DOHH2 (cell line): ENCODE data around the gene ZNF45.

Experiments used
- H3F3A ChIP-seq: fragments of 200-600 bp; sonication (generic), shearing (Covaris generic); 2 replicates; pipeline ENCODE4 v1.6.0; 2016; ENCODE audit warnings: antibody characterized with exemption, mild to moderate bottlenecking; ENCODE audit not compliant: control insufficient read depth, insufficient read depth
- H3K27ac ChIP-seq: fragments of 200-600 bp; sonication (generic); 2 replicates; pipeline ENCODE4 v1.5.1; 2014; ENCODE audit warnings: low read depth, mild to moderate bottlenecking, low read length, moderate library complexity
- H3K27me3 ChIP-seq: fragments of 200-600 bp; sonication (generic); 2 replicates; pipeline ENCODE4 v1.6.1; 2014; ENCODE audit warnings: mild to moderate bottlenecking, low read length, mixed read lengths; ENCODE audit not compliant: control insufficient read depth
- H3K36me3 ChIP-seq: fragments of 200-600 bp; sonication (generic); 2 replicates; pipeline ENCODE4 v1.6.1; 2014; ENCODE audit warnings: mild to moderate bottlenecking, low read length, moderate library complexity, mixed read lengths; ENCODE audit not compliant: control insufficient read depth
- H3K4me1 ChIP-seq: fragments of 200-600 bp; sonication (generic); 2 replicates; pipeline ENCODE4 v1.6.1; 2014; ENCODE audit warnings: mild to moderate bottlenecking, low read length, mixed read lengths; ENCODE audit not compliant: control insufficient read depth
- H3K4me2 ChIP-seq: fragments of 200-600 bp; sonication (generic); 2 replicates; pipeline ENCODE4 v1.6.0; 2014; ENCODE audit warnings: mild to moderate bottlenecking, low read length, moderate library complexity
- H3K4me3 ChIP-seq: fragments of 200-600 bp; sonication (generic); 2 replicates; pipeline ENCODE4 v1.5.1; 2014; ENCODE audit warnings: mild to moderate bottlenecking, low read length, mixed read lengths
- H3K79me2 ChIP-seq: fragments of 200-600 bp; sonication (generic); 2 replicates; pipeline ENCODE4 v1.6.1; 2014; ENCODE audit warnings: mild to moderate bottlenecking, low read length, mixed read lengths; ENCODE audit not compliant: control insufficient read depth
- H3K9me2 ChIP-seq: fragments of 200-600 bp; sonication (generic); replicated peaks from 2 replicates; pipeline ENCODE4 v1.6.1; 2014; ENCODE audit warnings: mild to moderate bottlenecking, low read length, mixed read lengths; ENCODE audit not compliant: control insufficient read depth
- H3K9me3 ChIP-seq: fragments of 200-600 bp; sonication (generic); 2 replicates; pipeline ENCODE4 v1.6.1; 2014; ENCODE audit warnings: antibody characterized with exemption, low read length, mixed read lengths; ENCODE audit not compliant: control insufficient read depth, insufficient read depth
- H4K20me1 ChIP-seq: fragments of 200-600 bp; sonication (generic); 2 replicates; pipeline ENCODE4 v1.6.0; 2014; ENCODE audit warnings: low read depth, mild to moderate bottlenecking, antibody characterized with exemption, low read length, moderate library complexity; ENCODE audit not compliant: control insufficient read depth, insufficient read depth
- CTCF ChIP-seq: fragments of 200-600 bp; sonication (generic); IDR thresholded peaks from one replicate; pipeline ENCODE4 v1.5.1; 2014; ENCODE audit warnings: antibody characterized with exemption, mild to moderate bottlenecking, low read depth, low read length; ENCODE audit not compliant: poor library complexity, severe bottlenecking
- EZH2phosphoT487 ChIP-seq: fragments of 200-600 bp; sonication (generic); IDR thresholded peaks from 2 replicates; pipeline ENCODE4 v1.6.1; 2017; ENCODE audit warnings: borderline replicate concordance, mild to moderate bottlenecking, antibody characterized with exemption, low read length, moderate library complexity, mixed read lengths

The ZNF45 gene

GRCh38 chr19:43934985-43935708 lies at the start of gene ZNF45:
Gene ZNF45, minus strand, starts transcription at chr19:43935282. Its CDS starts 13,097 bp downstream, at chr19:43922185.
- H3K4me1 ChIP-seq, result peaks cover 13% of the 10 kb centered on the region
- H3K36me3 ChIP-seq, result peaks cover 18% of the 10 kb centered on the region
- TF ChIP-seq CTCF (no peak), EZH2phosphoT487 (no peak)
- no peaks in the 10 kb centered on the region for H3K9me2 ChIP-seq
- no peaks in the 10 kb centered on the region for H3K27me3 ChIP-seq
- peaks cover 19% of the 10 kb centered on the region for H3K9me3 ChIP-seq
- no peaks in the 10 kb centered on the region for H3K79me2 ChIP-seq
- H3F3A ChIP-seq, result 0 out of 2 replicates have a peak, but pooled peaks cover 3% of the 10 kb centered on the region
- H3K4me3 ChIP-seq, result peak within 1 kb of the TSS; percentile 91
- H3K4me2 ChIP-seq, result peak within 1 kb of the TSS; percentile 86
- no peak within 1 kb of the TSS for H3K27ac ChIP-seq
- no peaks in the 10 kb centered on the region for H4K20me1 ChIP-seq

- H3K27me3 ChIP-seq, result no peaks in the 10 kb centered on the region
- no peaks in the 10 kb centered on the region; the same call in 1 of the 2 replicates for H3K4me1 ChIP-seq
- H3K27ac ChIP-seq, result no peak overlapping the region
- no peaks in the 10 kb centered on the region for H3K36me3 ChIP-seq
- H3K4me3 ChIP-seq, result no peak overlapping the region
- TF ChIP-seq CTCF (no peak), EZH2phosphoT487 (no peak)
- H4K20me1 ChIP-seq, result no peaks in the 10 kb centered on the region
- 0 out of 2 replicates have a peak, but pooled peaks cover 3% of the 10 kb centered on the region for H3K9me3 ChIP-seq
- H3F3A ChIP-seq, result no peaks in the 10 kb centered on the region
- no peak overlapping the region for H3K4me2 ChIP-seq
- no peaks in the 10 kb centered on the region for H3K9me2 ChIP-seq
- no peaks in the 10 kb centered on the region for H3K79me2 ChIP-seq
These were observed 49.6 kb upstream of the ZNF45 start for GRCh38 chr19:43984687-43985000.

- Histone ChIP-seq H3K36me3 (no peaks in the 10 kb centered on the region), H3K27ac (no peak within 1 kb of the TSS), H3K9me3 (0 out of 2 replicates have a peak, but pooled peaks cover 3% of the 10 kb centered on the region), H3K4me2 (peak within 1 kb of the TSS; percentile 55), H3K79me2 (no peaks in the 10 kb centered on the region), H3K9me2 (no peaks in the 10 kb centered on the region), H3K4me1 (no peaks in the 10 kb centered on the region; the same call in 1 of the 2 replicates), H3F3A (no peaks in the 10 kb centered on the region), H3K4me3 (peak within 1 kb of the TSS; percentile 56), H4K20me1 (no peaks in the 10 kb centered on the region), H3K27me3 (no peaks in the 10 kb centered on the region)
- no peak for TF ChIP-seq EZH2phosphoT487
- TF ChIP-seq CTCF, result no peak
These were observed 49.0 kb upstream of the ZNF45 start, which contains the start of gene ZNF155 for GRCh38 chr19:43983912-43984686. Gene ZNF155, plus strand, starts transcription at chr19:43984188. Its CDS starts 4,356 bp downstream, at chr19:43988544.
